SK-N-SH treated with all-trans-retinoic acid at 6 μM for 48 hours (cell line): ENCODE results near the gene IGLL1.

Experiments
- ATAC-seq: fragments of 200-7000 bp; cut with Tn5 transposase; 3 replicates; pipeline ENCODE4 v1.9.1; 2020; ENCODE audit warnings: mild to moderate bottlenecking, moderate library complexity
- ARNTL ChIP-seq: fragments of 450-650 bp; formaldehyde crosslinking; IDR thresholded peaks from 2 replicates; pipeline ENCODE4 v1.5.0; 2020; ENCODE audit warnings: low read depth, mild to moderate bottlenecking, moderate library complexity, borderline replicate concordance
- BACH2 ChIP-seq: fragments of 250-450 bp; sonication (Bioruptor Pico); IDR thresholded peaks from 2 replicates; pipeline ENCODE4 v1.9.0; 2021; ENCODE audit warnings: mild to moderate bottlenecking, borderline replicate concordance
- CSDC2 ChIP-seq: fragments of 250-450 bp; sonication (Bioruptor Pico); IDR thresholded peaks from 2 replicates; pipeline ENCODE4 v1.5.0; 2020; ENCODE audit warnings: mild to moderate bottlenecking, moderate library complexity
- CSRNP3 ChIP-seq: fragments of 250-450 bp; sonication (Bioruptor Pico); IDR thresholded peaks from 2 replicates; pipeline ENCODE4 v1.5.1; 2021; ENCODE audit warnings: mild to moderate bottlenecking, moderate library complexity
- ESRRG ChIP-seq: fragments of 250-450 bp; sonication (Bioruptor Pico); IDR thresholded peaks from 2 replicates; pipeline ENCODE4 v1.6.1; 2021; ENCODE audit warnings: mild to moderate bottlenecking
- GLIS3 ChIP-seq: fragments of 250-450 bp; sonication (Bioruptor Pico); IDR thresholded peaks from 2 replicates; pipeline ENCODE4 v1.5.0; 2020; ENCODE audit warnings: mild to moderate bottlenecking, moderate library complexity
- ISL1 ChIP-seq: fragments of 250-450 bp; sonication (Bioruptor Pico); IDR thresholded peaks from 2 replicates; pipeline ENCODE4 v2.1.2; 2022; ENCODE audit warnings: mild to moderate bottlenecking, moderate library complexity
- PATZ1 ChIP-seq: fragments of 250-450 bp; sonication (Bioruptor Pico); IDR thresholded peaks from 2 replicates; pipeline ENCODE4 v1.8.0; 2020; ENCODE audit warnings: mild to moderate bottlenecking, moderate library complexity, borderline replicate concordance
- PPARA ChIP-seq: fragments of 250-450 bp; sonication (Bioruptor Pico); IDR thresholded peaks from 2 replicates; pipeline ENCODE4 v1.5.0; 2020; ENCODE audit warnings: mild to moderate bottlenecking, borderline replicate concordance
- RARB ChIP-seq: fragments of 250-450 bp; sonication (Bioruptor Pico); IDR thresholded peaks from 2 replicates; pipeline ENCODE4 v1.8.0; 2021; ENCODE audit warnings: mild to moderate bottlenecking, moderate library complexity
- SNAI2 ChIP-seq: fragments of 250-450 bp; sonication (Bioruptor Pico); IDR thresholded peaks from 2 replicates; pipeline ENCODE4 v1.5.0; 2020; ENCODE audit warnings: mild to moderate bottlenecking, moderate library complexity
- TCF4 ChIP-seq: fragments of 250-450 bp; sonication (Bioruptor Pico); IDR thresholded peaks from 2 replicates; pipeline ENCODE4 v1.8.0; 2021; ENCODE audit warnings: mild to moderate bottlenecking, moderate library complexity, borderline replicate concordance
- TOX ChIP-seq: fragments of 250-450 bp; sonication (Bioruptor Pico); IDR thresholded peaks from 2 replicates; pipeline ENCODE4 v1.8.0; 2021; ENCODE audit warnings: mild to moderate bottlenecking, moderate library complexity, borderline replicate concordance
- TSHZ2 ChIP-seq: fragments of 250-450 bp; sonication (Bioruptor Pico); IDR thresholded peaks from 2 replicates; pipeline ENCODE4 v1.5.0; 2020; ENCODE audit warnings: mild to moderate bottlenecking, moderate library complexity
- ZC3H10 ChIP-seq: fragments of 250-450 bp; sonication (Bioruptor Pico); IDR thresholded peaks from 2 replicates; pipeline ENCODE4 v1.5.1; 2021; ENCODE audit warnings: mild to moderate bottlenecking, moderate library complexity
- ZFP3 ChIP-seq: fragments of 250-450 bp; sonication (Bioruptor Pico); IDR thresholded peaks from 2 replicates; pipeline ENCODE4 v1.5.0; 2020; ENCODE audit warnings: mild to moderate bottlenecking, moderate library complexity
- ZFP30 ChIP-seq: fragments of 450-650 bp; formaldehyde crosslinking; IDR thresholded peaks from 2 replicates; pipeline ENCODE4 v1.5.0; 2022; ENCODE audit warnings: mild to moderate bottlenecking, moderate library complexity
- ZNF565 ChIP-seq: fragments of 450-650 bp; formaldehyde crosslinking; conservative IDR thresholded peaks from 2 replicates; pipeline ENCODE4 v1.5.0; 2020; ENCODE audit warnings: low read depth, mild to moderate bottlenecking, moderate library complexity
- ZNF70 ChIP-seq: fragments of 450-650 bp; formaldehyde crosslinking; IDR thresholded peaks from 2 replicates; pipeline ENCODE4 v1.5.0; 2020; ENCODE audit warnings: mild to moderate bottlenecking, moderate library complexity
- ZNF8 ChIP-seq: fragments of 450-650 bp; formaldehyde crosslinking; IDR thresholded peaks from 2 replicates; pipeline ENCODE4 v1.5.0; 2020; ENCODE audit warnings: mild to moderate bottlenecking, moderate library complexity

Gene IGLL1

GRCh38 chr22:23526596-23527316, 53.3 kb downstream of the IGLL1 start:
- ATAC-seq, result no peak; the same call in 2 of the 3 replicates

GRCh38 chr22:23525510-23525909, 54.6 kb downstream of the IGLL1 start:
- no peak for ATAC-seq
- no peak for TF ChIP-seq ZNF565 (CRISPR knock-in tag)
- no peak for TF ChIP-seq TOX (CRISPR knock-in tag)
- no peak for TF ChIP-seq ARNTL
- TF ChIP-seq TSHZ2 (CRISPR knock-in tag), result no peak
- no peak for TF ChIP-seq ZFP3 (CRISPR knock-in tag)
- no peak for TF ChIP-seq TCF4 (CRISPR knock-in tag)
- no peak for TF ChIP-seq ZFP30 (CRISPR knock-in tag)
- TF ChIP-seq CSDC2 (CRISPR knock-in tag), result no peak
- no peak for TF ChIP-seq BACH2 (CRISPR knock-in tag)
- no peak for TF ChIP-seq GLIS3
- TF ChIP-seq SNAI2, result no peak
- TF ChIP-seq ESRRG (CRISPR knock-in tag), result no peak
- TF ChIP-seq RARB, result no peak
- TF ChIP-seq CSRNP3 (CRISPR knock-in tag), result no peak
- TF ChIP-seq ZNF70 (CRISPR knock-in tag), result no peak
- no peak for TF ChIP-seq ZC3H10
- TF ChIP-seq ZNF8 (CRISPR knock-in tag), result no peak
- TF ChIP-seq PPARA (CRISPR knock-in tag), result no peak
- no peak for TF ChIP-seq PATZ1 (CRISPR knock-in tag)

More at GRCh38 chr22:23526596-23527316, 53.3 kb downstream of the IGLL1 start:
- no peak for TF ChIP-seq PATZ1 (CRISPR knock-in tag)
- no peak for TF ChIP-seq CSDC2 (CRISPR knock-in tag)
- no peak for TF ChIP-seq ZC3H10
- no peak for TF ChIP-seq TOX (CRISPR knock-in tag)
- no peak for TF ChIP-seq ESRRG (CRISPR knock-in tag)

GRCh38 chr22:23524226-23524625, 55.9 kb downstream of the IGLL1 start:
- TF ChIP-seq BACH2 (CRISPR knock-in tag), result no peak
- TF ChIP-seq ESRRG (CRISPR knock-in tag), result no peak
- TF ChIP-seq GLIS3, result no peak
- TF ChIP-seq ZC3H10, result no peak
- TF ChIP-seq RARB, result no peak
- ATAC-seq, result no peak

- no peak for ATAC-seq
- TF ChIP-seq ZNF70 (CRISPR knock-in tag), result no peak
- TF ChIP-seq CSRNP3 (CRISPR knock-in tag), result no peak
- no peak for TF ChIP-seq ISL1 (CRISPR knock-in tag)
- TF ChIP-seq ZNF565 (CRISPR knock-in tag), result no peak
- TF ChIP-seq TSHZ2 (CRISPR knock-in tag), result no peak
- TF ChIP-seq PATZ1 (CRISPR knock-in tag), result no peak
- TF ChIP-seq ZNF8 (CRISPR knock-in tag), result no peak
- TF ChIP-seq TCF4 (CRISPR knock-in tag), result no peak
These were observed 56.4 kb downstream of the IGLL1 start for GRCh38 chr22:23523713-23524112.
